PFSK-1 (cell line): ENCODE data around the gene KIF5B.

Experiments
- FOXP2 ChIP-seq: optimal IDR thresholded peaks from 2 replicates; pipeline ENCODE3; 2011; ENCODE audit warnings: borderline replicate concordance, control low read depth, inconsistent platforms; ENCODE audit not compliant: insufficient read depth; ENCODE audit errors: extremely low read length, extremely low read depth
- POLR2AphosphoS5 ChIP-seq: IDR thresholded peaks from 2 replicates; pipeline ENCODE4 v1.6.1; 2012; ENCODE audit warnings: low read depth, mild to moderate bottlenecking, control low read depth, low read length, moderate library complexity
- REST ChIP-seq, 2 experiments: IDR thresholded peaks; 2 replicates each; pipeline versions ENCODE4 v1.6.1 to v1.8.0; 2011 to 2012; ENCODE audit warnings: low read depth in 2 of 2, low read length in 2 of 2, control low read depth in 1 of 2, inconsistent platforms in 1 of 2, mild to moderate bottlenecking in 1 of 2, moderate library complexity in 1 of 2; ENCODE audit not compliant: insufficient read depth in 1 of 2
- SIN3A ChIP-seq: IDR thresholded peaks from 2 replicates; pipeline ENCODE4 v1.6.1; 2012; ENCODE audit warnings: mild to moderate bottlenecking, low read length, moderate library complexity, borderline replicate concordance; ENCODE audit not compliant: insufficient read depth
- TAF1 ChIP-seq: IDR thresholded peaks from 2 replicates; pipeline ENCODE4 v1.6.1; 2012; ENCODE audit warnings: low read length, control low read depth, borderline replicate concordance; ENCODE audit not compliant: insufficient read depth

Gene KIF5B

GRCh38 chr10:31977440-31978155 lies 78.6 kb downstream of the KIF5B start:
- TF ChIP-seq POLR2AphosphoS5 (no peak), TAF1 (no peak), SIN3A (no peak), REST (IDR thresholded peaks at IDR 0.05; ENCODE audit: insufficient read depth in 1 of 2, low read depth in 2 of 2, low read length in 2 of 2) (no peak), FOXP2 (no peak)

GRCh38 chr10:31975157-31975765 lies 81.0 kb downstream of the KIF5B start:
- no peak for TF ChIP-seq SIN3A
- no peak for TF ChIP-seq FOXP2
- no peak for TF ChIP-seq POLR2AphosphoS5
- no peak for TF ChIP-seq TAF1
- no peak for TF ChIP-seq REST (IDR thresholded peaks at IDR 0.05; ENCODE audit: insufficient read depth in 1 of 2, low read depth in 2 of 2, low read length in 2 of 2)

GRCh38 chr10:31974434-31975124 lies 81.6 kb downstream of the KIF5B start:
- TF ChIP-seq POLR2AphosphoS5 (no peak), SIN3A (no peak), REST (IDR thresholded peaks at IDR 0.05; ENCODE audit: insufficient read depth in 1 of 2, low read depth in 2 of 2, low read length in 2 of 2) (no peak), TAF1 (no peak), FOXP2 (no peak)

- TF ChIP-seq FOXP2 = no peak
- no peak for TF ChIP-seq SIN3A
Observed at GRCh38 chr10:31972519-31973041, 83.6 kb downstream of the KIF5B start.

GRCh38 chr10:31963589-31963980 lies 92.6 kb downstream of the KIF5B start:
- TF ChIP-seq TAF1 = no peak
- TF ChIP-seq POLR2AphosphoS5 = no peak
- no peak for TF ChIP-seq REST (IDR thresholded peaks at IDR 0.05; ENCODE audit: insufficient read depth in 1 of 2, low read depth in 2 of 2, low read length in 2 of 2)
- TF ChIP-seq FOXP2 = no peak
- TF ChIP-seq SIN3A = no peak
